ENCODE results near the gene CLASP1.

CLASP1 gene

GRCh38 chr2:121429927-121430520 lies 219.2 kb downstream of the CLASP1 start:
- no peak for DNase-seq (ENCODE audit: insufficient read length, low spot score)
- FAIRE-seq: no peak
- no peak for TF ChIP-seq PAX5 (IDR thresholded peaks at IDR 0.05; ENCODE audit: insufficient read depth, low read length, severe bottlenecking)
- no peak for TF ChIP-seq POLR2AphosphoS5 (IDR thresholded peaks at IDR 0.05; ENCODE audit: low read depth, low read length)
- TF ChIP-seq POU2F2 (IDR thresholded peaks at IDR 0.05; ENCODE audit: low read depth, low read length): no peak
- TF ChIP-seq POLR2A (IDR thresholded peaks at IDR 0.05; ENCODE audit: low read depth, low read length): no peak
- TF ChIP-seq SPI1 (IDR thresholded peaks at IDR 0.05; ENCODE audit: low read depth, low read length): no peak
- no peak for TF ChIP-seq TAF1 (IDR thresholded peaks at IDR 0.05; ENCODE audit: low read depth, low read length)

- DNase-seq (ENCODE audit: insufficient read length, low spot score): no peak
- FAIRE-seq: no peak
- TF ChIP-seq SPI1 (IDR thresholded peaks at IDR 0.05; ENCODE audit: low read depth, low read length) (no peak), POU2F2 (IDR thresholded peaks at IDR 0.05; ENCODE audit: low read depth, low read length) (no peak), POLR2AphosphoS5 (IDR thresholded peaks at IDR 0.05; ENCODE audit: low read depth, low read length) (no peak), PAX5 (IDR thresholded peaks at IDR 0.05; ENCODE audit: insufficient read depth, low read length, severe bottlenecking) (no peak), POLR2A (IDR thresholded peaks at IDR 0.05; ENCODE audit: low read depth, low read length) (no peak), TAF1 (IDR thresholded peaks at IDR 0.05; ENCODE audit: low read depth, low read length) (no peak)
Measured at GRCh38 chr2:121429119-121429903, 220.0 kb downstream of the CLASP1 start.

- DNase-seq (ENCODE audit: insufficient read length, low spot score) (no peak), FAIRE-seq (peak; percentile 41)
- TF ChIP-seq SPI1 (IDR thresholded peaks at IDR 0.05; ENCODE audit: low read depth, low read length) (no peak), POU2F2 (IDR thresholded peaks at IDR 0.05; ENCODE audit: low read depth, low read length) (no peak), PAX5 (IDR thresholded peaks at IDR 0.05; ENCODE audit: insufficient read depth, low read length, severe bottlenecking) (no peak), POLR2A (IDR thresholded peaks at IDR 0.05; ENCODE audit: low read depth, low read length) (no peak), POLR2AphosphoS5 (IDR thresholded peaks at IDR 0.05; ENCODE audit: low read depth, low read length) (no peak), TAF1 (IDR thresholded peaks at IDR 0.05; ENCODE audit: low read depth, low read length) (no peak)
Measured at GRCh38 chr2:121427187-121427689, 222.0 kb downstream of the CLASP1 start.

GRCh38 chr2:121420486-121420885 lies 228.8 kb downstream of the CLASP1 start:
- no peak for TF ChIP-seq SPI1 (IDR thresholded peaks at IDR 0.05; ENCODE audit: low read depth, low read length)
- no peak for TF ChIP-seq TAF1 (IDR thresholded peaks at IDR 0.05; ENCODE audit: low read depth, low read length)
- TF ChIP-seq PAX5 (IDR thresholded peaks at IDR 0.05; ENCODE audit: insufficient read depth, low read length, severe bottlenecking): no peak
- no peak for TF ChIP-seq POLR2A (IDR thresholded peaks at IDR 0.05; ENCODE audit: low read depth, low read length)
- no peak for TF ChIP-seq POLR2AphosphoS5 (IDR thresholded peaks at IDR 0.05; ENCODE audit: low read depth, low read length)
- no peak for TF ChIP-seq POU2F2 (IDR thresholded peaks at IDR 0.05; ENCODE audit: low read depth, low read length)
- FAIRE-seq (no peak), DNase-seq (ENCODE audit: insufficient read length, low spot score) (no peak)

GRCh38 chr2:121419081-121419699 lies 230.1 kb downstream of the CLASP1 start:
- FAIRE-seq: no peak
- no peak for DNase-seq (ENCODE audit: insufficient read length, low spot score)
- TF ChIP-seq POLR2A (IDR thresholded peaks at IDR 0.05; ENCODE audit: low read depth, low read length) (no peak), SPI1 (IDR thresholded peaks at IDR 0.05; ENCODE audit: low read depth, low read length) (no peak), PAX5 (IDR thresholded peaks at IDR 0.05; ENCODE audit: insufficient read depth, low read length, severe bottlenecking) (no peak), POU2F2 (IDR thresholded peaks at IDR 0.05; ENCODE audit: low read depth, low read length) (no peak), TAF1 (IDR thresholded peaks at IDR 0.05; ENCODE audit: low read depth, low read length) (no peak)

GRCh38 chr2:121418494-121419058 lies 230.7 kb downstream of the CLASP1 start:
- FAIRE-seq: no peak
- DNase-seq (ENCODE audit: insufficient read length, low spot score): no peak
- TF ChIP-seq TAF1 (IDR thresholded peaks at IDR 0.05; ENCODE audit: low read depth, low read length) (no peak), POU2F2 (IDR thresholded peaks at IDR 0.05; ENCODE audit: low read depth, low read length) (no peak), SPI1 (IDR thresholded peaks at IDR 0.05; ENCODE audit: low read depth, low read length) (no peak), POLR2AphosphoS5 (IDR thresholded peaks at IDR 0.05; ENCODE audit: low read depth, low read length) (no peak), PAX5 (IDR thresholded peaks at IDR 0.05; ENCODE audit: insufficient read depth, low read length, severe bottlenecking) (no peak), POLR2A (IDR thresholded peaks at IDR 0.05; ENCODE audit: low read depth, low read length) (no peak)

- FAIRE-seq: no peak
- TF ChIP-seq POLR2A (IDR thresholded peaks at IDR 0.05; ENCODE audit: low read depth, low read length) (no peak), TAF1 (IDR thresholded peaks at IDR 0.05; ENCODE audit: low read depth, low read length) (no peak), POLR2AphosphoS5 (IDR thresholded peaks at IDR 0.05; ENCODE audit: low read depth, low read length) (no peak), SPI1 (IDR thresholded peaks at IDR 0.05; ENCODE audit: low read depth, low read length) (no peak), POU2F2 (IDR thresholded peaks at IDR 0.05; ENCODE audit: low read depth, low read length) (no peak)
Measured at GRCh38 chr2:121417826-121418225, 231.4 kb downstream of the CLASP1 start.

GRCh38 chr2:121415727-121416126 lies 233.5 kb downstream of the CLASP1 start:
- no peak for DNase-seq (ENCODE audit: insufficient read length, low spot score)

More at GRCh38 chr2:121417826-121418225, 231.4 kb downstream of the CLASP1 start:
- no peak for DNase-seq (ENCODE audit: insufficient read length, low spot score)

GRCh38 chr2:121412349-121412748 lies 236.9 kb downstream of the CLASP1 start:
- DNase-seq (ENCODE audit: insufficient read length, low spot score): no peak
- no peak for FAIRE-seq
- TF ChIP-seq SPI1 (IDR thresholded peaks at IDR 0.05; ENCODE audit: low read depth, low read length): no peak
- TF ChIP-seq PAX5 (IDR thresholded peaks at IDR 0.05; ENCODE audit: insufficient read depth, low read length, severe bottlenecking): no peak
- no peak for TF ChIP-seq POU2F2 (IDR thresholded peaks at IDR 0.05; ENCODE audit: low read depth, low read length)
- TF ChIP-seq TAF1 (IDR thresholded peaks at IDR 0.05; ENCODE audit: low read depth, low read length): no peak
- TF ChIP-seq POLR2AphosphoS5 (IDR thresholded peaks at IDR 0.05; ENCODE audit: low read depth, low read length): no peak
- TF ChIP-seq POLR2A (IDR thresholded peaks at IDR 0.05; ENCODE audit: low read depth, low read length): no peak

More at GRCh38 chr2:121415727-121416126, 233.5 kb downstream of the CLASP1 start:
- FAIRE-seq: no peak
- no peak for TF ChIP-seq PAX5 (IDR thresholded peaks at IDR 0.05; ENCODE audit: insufficient read depth, low read length, severe bottlenecking)
- no peak for TF ChIP-seq POLR2A (IDR thresholded peaks at IDR 0.05; ENCODE audit: low read depth, low read length)

All from GM12891 (cell line).